ENCODE measurements around the gene TRNAU1AP.
"Not testable (repeated sequence)": the region's sequence is repeated elsewhere in the genome, so short reads cannot be mapped to it uniquely, and the experiment has no call there.

Gene TRNAU1AP

DNA sequence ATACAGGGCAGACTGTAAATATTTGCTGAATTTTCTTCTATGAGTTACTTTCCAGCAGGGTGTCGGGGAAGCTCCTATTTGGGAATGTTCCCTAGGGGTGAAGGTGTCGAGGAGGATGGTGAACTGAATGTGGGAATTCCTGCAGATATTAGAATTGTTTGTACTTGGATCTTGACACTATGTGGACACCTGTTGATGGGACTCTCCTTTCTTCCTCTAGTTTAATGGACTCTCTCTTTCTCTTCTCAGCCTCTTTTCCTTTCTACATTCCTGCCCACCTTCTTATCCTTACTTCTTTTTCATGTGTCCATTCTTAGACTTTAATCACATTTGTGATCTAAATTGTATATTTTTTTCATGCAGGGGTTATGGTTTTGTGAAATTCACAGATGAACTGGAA lies 14.0 kb downstream of the TRNAU1AP start:
- TF ChIP-seq, protein P1, sequence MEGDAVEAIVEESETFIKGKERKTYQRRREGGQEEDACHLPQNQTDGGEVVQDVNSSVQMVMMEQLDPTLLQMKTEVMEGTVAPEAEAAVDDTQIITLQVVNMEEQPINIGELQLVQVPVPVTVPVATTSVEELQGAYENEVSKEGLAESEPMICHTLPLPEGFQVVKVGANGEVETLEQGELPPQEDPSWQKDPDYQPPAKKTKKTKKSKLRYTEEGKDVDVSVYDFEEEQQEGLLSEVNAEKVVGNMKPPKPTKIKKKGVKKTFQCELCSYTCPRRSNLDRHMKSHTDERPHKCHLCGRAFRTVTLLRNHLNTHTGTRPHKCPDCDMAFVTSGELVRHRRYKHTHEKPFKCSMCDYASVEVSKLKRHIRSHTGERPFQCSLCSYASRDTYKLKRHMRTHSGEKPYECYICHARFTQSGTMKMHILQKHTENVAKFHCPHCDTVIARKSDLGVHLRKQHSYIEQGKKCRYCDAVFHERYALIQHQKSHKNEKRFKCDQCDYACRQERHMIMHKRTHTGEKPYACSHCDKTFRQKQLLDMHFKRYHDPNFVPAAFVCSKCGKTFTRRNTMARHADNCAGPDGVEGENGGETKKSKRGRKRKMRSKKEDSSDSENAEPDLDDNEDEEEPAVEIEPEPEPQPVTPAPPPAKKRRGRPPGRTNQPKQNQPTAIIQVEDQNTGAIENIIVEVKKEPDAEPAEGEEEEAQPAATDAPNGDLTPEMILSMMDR (conservative IDR thresholded peaks at IDR 0.05; ENCODE audit: low read depth, low read length), result no peak
- H3K4me3 ChIP-seq (ENCODE audit: low read length), result no peak overlapping the region
- DNase-seq (ENCODE audit: low read depth), result no peak

DNA sequence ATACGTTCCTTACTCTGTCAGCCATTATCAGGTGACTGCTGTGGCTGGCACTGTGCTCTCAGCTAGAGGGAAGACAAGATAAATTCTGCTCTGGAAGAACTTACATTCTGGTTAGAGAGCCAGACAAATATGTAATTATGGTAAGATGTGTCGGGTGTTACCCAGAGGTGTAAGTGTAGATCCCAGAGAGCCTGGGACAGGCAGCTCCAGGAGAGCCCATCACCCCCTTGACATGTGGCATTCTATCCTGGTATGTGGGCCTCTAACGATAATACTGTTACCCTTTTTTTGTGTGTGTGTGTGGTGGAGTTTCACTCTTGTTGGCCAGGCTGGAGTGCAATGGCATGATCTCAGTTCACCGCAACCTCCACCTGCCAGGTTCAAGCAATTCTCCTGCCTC lies 19.0 kb downstream of the TRNAU1AP start:
- DNase-seq (ENCODE audit: low read depth), result no peak
- TF ChIP-seq, protein P1 (conservative IDR thresholded peaks at IDR 0.05; ENCODE audit: low read depth, low read length), result no peak
- no peak overlapping the region for H3K4me3 ChIP-seq (ENCODE audit: low read length)

DNA sequence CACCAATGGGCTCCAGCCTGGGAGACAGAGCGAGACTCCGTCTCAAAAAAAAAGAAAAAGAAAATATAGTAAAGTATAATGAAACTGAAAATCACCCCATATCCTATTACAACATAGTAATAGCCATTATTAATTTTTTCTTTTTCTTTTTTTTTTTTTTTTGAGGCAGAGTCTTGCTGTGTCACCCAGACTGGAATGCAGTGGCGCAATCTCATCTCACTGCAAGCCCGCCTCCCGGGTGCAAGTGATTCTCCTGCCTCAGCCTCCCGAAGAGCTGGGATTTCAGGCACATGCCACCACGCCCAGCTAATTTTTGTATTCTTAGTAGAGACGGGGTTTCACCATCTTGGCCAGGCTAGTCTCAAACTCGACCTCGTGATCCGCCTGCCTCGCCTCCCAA lies 20.0 kb downstream of the TRNAU1AP start:
- not testable (repeated sequence) for H3K4me3 ChIP-seq (ENCODE audit: low read length); DNase-seq (ENCODE audit: low read depth)

DNA sequence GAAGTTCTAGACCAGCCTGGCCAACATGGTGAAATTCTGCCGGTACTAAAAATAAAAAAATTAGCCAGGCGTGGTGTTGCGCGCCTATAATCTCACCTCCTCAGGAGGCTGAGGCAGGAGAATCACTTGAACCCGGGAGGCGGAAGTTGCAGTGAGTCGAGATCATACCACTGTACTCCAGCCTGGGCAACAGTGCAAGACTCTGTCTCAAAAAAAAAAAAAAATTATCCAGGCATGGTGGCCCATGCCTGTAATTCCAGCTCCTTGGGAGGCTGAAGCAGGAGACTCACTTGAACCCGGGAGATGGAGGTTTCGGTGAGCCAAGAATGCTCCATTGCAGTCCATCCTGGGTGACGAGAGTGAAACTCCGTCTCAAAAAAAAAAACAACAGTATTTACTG lies 20.7 kb downstream of the TRNAU1AP start:
- no peak overlapping the region for H3K4me3 ChIP-seq (ENCODE audit: low read length)
- TF ChIP-seq, protein P1 (conservative IDR thresholded peaks at IDR 0.05; ENCODE audit: low read depth, low read length), result no peak
- no peak for DNase-seq (ENCODE audit: low read depth)

DNA sequence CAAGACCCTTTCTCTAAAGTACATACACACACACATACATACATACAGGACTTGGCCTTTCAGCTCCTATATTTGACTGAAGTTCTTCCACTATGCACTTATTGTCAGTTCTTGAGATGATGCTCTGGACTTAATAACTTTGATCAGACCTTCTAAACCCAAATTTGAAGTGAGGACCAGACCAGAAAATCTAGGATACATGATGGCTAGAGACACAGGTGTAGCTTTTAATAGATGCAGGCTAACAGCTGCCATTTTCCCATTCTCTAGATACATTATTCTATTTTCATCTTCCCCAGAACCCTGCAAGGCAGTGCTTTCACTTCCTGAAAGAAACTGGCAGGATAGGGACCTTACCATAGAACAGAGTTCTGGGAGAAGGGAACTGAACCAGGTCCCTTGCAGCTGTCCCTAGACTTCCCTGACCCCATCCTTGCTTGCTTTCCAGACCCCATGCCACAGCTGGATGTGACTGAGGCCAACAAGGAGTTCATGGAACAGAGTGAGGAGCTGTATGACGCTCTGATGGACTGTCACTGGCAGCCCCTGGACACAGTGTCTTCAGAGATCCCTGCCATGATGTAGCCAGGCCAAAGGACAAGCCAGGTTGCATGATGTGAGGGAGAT lies 24.3 kb downstream of the TRNAU1AP start:
- DNase-seq (ENCODE audit: low read depth), result no peak
- TF ChIP-seq, protein P1 (conservative IDR thresholded peaks at IDR 0.05; ENCODE audit: low read depth, low read length), result no peak
- H3K4me3 ChIP-seq (ENCODE audit: low read length), result no peak overlapping the region

DNA sequence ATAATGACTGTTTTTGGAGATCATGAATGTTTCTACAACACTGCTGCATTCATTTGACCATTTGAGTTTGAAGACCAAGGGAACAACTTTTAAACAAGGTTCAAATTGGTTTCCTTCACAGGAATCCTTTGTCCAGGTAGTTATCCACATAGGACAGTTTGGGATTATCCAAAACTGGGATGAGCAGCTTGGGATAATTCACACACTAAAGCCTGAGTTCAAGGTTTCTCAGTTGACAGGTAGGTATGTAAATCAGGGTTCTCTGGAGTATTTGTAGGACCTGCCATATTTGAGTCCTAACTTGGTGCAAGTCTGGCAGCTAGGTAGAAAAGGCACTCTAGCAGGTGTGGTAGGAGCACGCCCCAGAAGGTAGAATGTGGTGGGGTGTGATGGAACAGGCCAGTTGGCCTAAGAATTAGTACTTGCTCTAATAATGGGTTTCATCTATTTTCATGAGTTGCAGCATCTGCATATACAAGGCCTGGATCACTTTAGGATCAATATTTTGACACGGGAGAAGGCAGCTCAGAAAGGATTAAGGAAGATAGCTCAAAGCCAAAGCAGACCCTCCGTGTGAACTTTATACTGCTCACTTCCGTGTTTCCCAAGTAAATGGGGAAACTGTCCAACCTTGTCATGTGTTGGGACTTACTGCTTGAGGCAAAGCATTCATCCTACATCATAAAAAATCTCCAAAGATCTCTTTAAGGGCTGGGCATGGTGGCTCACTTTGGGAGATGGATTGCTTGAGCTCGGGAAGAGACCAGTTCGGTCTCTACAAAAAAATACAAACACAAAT lies 25.1 kb downstream of the TRNAU1AP start:
- TF ChIP-seq, protein P1 (conservative IDR thresholded peaks at IDR 0.05; ENCODE audit: low read depth, low read length), result no peak
- no peak for DNase-seq (ENCODE audit: low read depth)
- no peak overlapping the region for H3K4me3 ChIP-seq (ENCODE audit: low read length)

DNA sequence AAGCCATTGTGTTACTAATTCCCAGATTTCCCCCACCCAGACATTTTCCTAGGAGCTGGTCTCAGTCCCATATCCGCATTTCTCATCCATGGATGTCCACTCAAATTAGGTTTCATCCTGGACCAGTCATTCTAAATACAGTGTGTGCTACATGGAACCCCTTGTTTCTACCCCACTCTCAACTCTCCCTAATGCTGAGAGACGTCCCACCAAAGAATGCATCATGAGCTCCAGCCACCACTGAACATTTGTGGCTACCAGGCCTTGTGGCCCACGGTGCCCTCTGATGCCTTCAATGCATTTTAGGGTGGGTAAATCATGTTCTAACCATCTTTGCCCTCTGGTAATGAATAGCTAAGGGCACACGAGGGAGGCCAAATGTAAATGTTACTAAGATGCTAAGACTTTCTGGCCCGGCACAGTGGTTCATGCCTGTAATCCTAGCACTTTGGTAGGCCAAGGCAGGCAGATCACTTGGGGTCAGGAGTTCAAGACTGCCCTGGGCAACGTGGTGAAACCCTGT lies 25.9 kb downstream of the TRNAU1AP start:
- no peak overlapping the region for H3K4me3 ChIP-seq (ENCODE audit: low read length)
- TF ChIP-seq, protein P1 (conservative IDR thresholded peaks at IDR 0.05; ENCODE audit: low read depth, low read length), result no peak
- DNase-seq (ENCODE audit: low read depth), result no peak
